SK-N-SH (cell line): ENCODE measurements around the gene C16orf92.

Experiments used
- EZH2phosphoT487 ChIP-seq: fragments of 200-600 bp; sonication (generic); IDR thresholded peaks from 2 replicates; pipeline ENCODE4 v1.6.1; 2017; ENCODE audit warnings: low read depth, mixed run types, mild to moderate bottlenecking, antibody characterized with exemption, moderate library complexity, borderline replicate concordance
- REST ChIP-seq: IDR thresholded peaks from 2 replicates; pipeline ENCODE4 v1.6.1; 2012; ENCODE audit warnings: mild to moderate bottlenecking, low read depth, low read length, moderate library complexity
- TF ChIP-seq, protein P1 (sequence below): fragments of 200-600 bp; sonication (generic); IDR thresholded peaks from 2 replicates; pipeline ENCODE4 v1.6.1; 2017; ENCODE audit warnings: antibody characterized with exemption, mild to moderate bottlenecking, moderate library complexity
- TF ChIP-seq, protein P2 (sequence below): IDR thresholded peaks from 2 replicates; pipeline ENCODE4 v1.4.0; 2012; ENCODE audit warnings: low read depth

- TF ChIP-seq EZH2phosphoT487, result no peak
- TF ChIP-seq, protein P1, sequence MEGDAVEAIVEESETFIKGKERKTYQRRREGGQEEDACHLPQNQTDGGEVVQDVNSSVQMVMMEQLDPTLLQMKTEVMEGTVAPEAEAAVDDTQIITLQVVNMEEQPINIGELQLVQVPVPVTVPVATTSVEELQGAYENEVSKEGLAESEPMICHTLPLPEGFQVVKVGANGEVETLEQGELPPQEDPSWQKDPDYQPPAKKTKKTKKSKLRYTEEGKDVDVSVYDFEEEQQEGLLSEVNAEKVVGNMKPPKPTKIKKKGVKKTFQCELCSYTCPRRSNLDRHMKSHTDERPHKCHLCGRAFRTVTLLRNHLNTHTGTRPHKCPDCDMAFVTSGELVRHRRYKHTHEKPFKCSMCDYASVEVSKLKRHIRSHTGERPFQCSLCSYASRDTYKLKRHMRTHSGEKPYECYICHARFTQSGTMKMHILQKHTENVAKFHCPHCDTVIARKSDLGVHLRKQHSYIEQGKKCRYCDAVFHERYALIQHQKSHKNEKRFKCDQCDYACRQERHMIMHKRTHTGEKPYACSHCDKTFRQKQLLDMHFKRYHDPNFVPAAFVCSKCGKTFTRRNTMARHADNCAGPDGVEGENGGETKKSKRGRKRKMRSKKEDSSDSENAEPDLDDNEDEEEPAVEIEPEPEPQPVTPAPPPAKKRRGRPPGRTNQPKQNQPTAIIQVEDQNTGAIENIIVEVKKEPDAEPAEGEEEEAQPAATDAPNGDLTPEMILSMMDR, result no peak
- no peak for TF ChIP-seq REST
- TF ChIP-seq, protein P2, sequence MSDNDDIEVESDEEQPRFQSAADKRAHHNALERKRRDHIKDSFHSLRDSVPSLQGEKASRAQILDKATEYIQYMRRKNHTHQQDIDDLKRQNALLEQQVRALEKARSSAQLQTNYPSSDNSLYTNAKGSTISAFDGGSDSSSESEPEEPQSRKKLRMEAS, result no peak
Measured at GRCh38 chr16:30046588-30046987, 23.6 kb downstream of the C16orf92 start.
